GM18508 (cell line): ENCODE measurements around the gene PHKB.
"Not testable (repeated sequence)": the region's sequence is repeated elsewhere in the genome, so short reads cannot be mapped to it uniquely, and the experiment has no call there.

Experiments used
- ATAC-seq: cut with Tn5 transposase; IDR thresholded peaks from one replicate; pipeline ENCODE4 v1.9.1; 2021; ENCODE audit warnings: moderate number of reproducible peaks; ENCODE audit not compliant: insufficient read depth, unreplicated experiment

PHKB gene

DNA sequence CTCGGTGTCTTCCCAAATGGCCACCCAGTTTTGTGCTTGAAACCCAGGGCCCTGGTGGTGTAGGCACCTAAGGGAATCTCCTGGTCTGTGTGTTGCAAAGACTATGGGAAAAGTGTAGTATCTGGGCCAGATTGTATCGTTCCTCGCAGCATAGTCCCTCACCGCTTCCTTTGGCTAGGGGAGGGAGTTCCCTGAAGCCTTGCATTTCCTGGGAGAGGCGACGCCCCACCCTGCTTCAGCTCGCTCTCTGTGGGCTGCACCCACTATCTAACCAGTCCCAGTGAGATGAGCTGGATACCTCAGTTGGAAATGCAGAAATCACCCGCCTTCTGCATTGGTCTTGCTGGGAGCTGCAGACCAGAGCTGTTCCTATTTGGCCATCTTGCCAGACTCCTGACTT lies 93.5 kb downstream of the PHKB start:
- not testable (repeated sequence) for ATAC-seq

DNA sequence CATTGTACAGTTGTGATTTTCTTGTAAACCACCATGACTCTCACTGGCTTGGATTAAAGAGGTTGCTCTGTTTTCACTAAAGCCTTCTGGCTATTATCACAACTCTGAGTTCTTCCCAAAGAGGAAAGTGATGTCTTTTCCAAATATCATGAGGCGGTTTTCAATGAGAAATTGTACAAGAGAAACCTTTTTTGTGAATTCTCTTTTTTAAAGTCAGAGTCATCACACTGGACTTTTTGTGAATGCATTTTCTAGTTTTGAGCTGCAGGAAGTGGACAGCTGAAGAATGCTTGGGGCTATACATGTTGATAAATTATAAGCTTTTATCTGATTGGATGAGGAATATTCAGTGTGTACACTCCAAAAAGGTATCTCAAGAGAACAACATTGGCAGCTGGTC lies 100.2 kb downstream of the PHKB start:
- ATAC-seq: no peak

DNA sequence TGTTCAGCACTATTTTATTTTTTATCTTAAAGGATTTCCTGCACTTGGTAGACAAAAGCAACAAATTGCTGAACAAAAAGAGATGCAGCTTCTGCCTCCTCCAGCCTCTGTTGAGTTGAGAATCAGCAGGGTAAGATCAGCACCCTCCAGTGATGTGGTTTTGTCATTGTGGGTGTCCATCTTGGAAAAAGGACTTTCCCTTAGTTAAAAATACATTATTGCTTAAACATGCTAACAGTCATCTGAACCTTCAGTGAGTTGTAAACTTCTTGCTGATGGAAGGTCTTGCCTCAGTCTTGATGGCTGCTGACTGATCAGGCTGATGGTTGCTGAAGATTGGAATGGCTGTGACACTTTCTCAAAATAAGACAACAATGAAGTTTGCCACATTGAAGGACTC lies 101.2 kb downstream of the PHKB start:
- ATAC-seq: no peak

DNA sequence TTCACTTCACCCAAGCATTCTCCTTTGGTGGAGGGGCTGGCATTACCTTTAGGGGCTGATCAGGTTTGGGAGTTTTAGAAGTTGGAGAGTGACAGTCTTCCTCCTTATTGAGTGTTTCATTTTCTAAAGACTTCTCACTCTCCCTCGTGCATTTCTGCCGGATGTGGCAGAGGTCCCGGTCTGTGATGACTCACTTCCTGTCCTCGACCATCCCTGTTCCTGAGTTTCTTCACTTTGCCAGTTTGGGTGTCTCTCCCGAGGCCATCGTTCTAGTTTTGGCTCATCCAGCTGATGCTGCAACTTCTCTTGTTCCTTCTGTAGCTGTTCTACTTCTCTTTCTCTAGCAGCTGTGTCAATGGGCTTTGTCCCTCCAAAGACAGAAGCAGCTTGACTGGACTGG lies 104.3 kb downstream of the PHKB start:
- ATAC-seq: no peak

DNA sequence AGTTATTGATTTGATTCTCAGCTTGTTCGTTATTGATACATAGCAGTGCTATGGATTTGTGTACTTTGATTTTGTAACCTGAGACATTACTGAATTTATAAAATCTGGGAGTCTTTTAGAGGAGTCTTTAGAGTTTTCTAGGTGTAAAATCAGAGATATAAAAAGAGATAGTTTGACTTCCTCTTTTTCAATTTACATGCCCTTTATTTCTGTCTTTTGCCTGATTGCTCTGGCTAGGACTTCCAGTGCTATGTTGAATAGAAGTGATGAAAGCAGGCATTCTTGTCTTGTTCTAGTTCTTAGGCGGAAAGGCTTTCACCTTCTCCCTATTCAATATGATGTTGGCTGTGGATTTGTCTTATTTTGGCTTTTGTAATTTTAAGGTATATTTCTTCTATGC lies 106.2 kb downstream of the PHKB start:
- ATAC-seq: no peak

DNA sequence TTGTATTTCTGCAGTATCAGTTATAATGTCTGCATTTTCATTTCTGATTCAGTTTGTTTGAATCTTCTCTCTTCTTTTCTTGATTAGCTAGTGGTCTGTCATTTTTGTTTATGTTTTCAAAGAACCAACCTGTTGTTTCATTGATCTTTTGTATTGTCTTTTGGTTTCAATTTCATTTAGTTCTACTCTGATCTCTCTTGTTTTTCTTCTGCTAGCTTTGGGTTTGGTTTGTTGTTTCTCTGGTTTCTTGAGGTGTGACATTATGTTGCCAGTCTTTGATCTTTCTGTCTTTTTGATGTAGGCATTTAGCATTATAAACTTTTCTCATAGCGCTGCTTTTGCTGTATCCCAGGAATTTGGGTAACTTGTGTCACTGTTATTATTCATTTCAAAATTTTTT lies 107.2 kb downstream of the PHKB start:
- no peak for ATAC-seq

DNA sequence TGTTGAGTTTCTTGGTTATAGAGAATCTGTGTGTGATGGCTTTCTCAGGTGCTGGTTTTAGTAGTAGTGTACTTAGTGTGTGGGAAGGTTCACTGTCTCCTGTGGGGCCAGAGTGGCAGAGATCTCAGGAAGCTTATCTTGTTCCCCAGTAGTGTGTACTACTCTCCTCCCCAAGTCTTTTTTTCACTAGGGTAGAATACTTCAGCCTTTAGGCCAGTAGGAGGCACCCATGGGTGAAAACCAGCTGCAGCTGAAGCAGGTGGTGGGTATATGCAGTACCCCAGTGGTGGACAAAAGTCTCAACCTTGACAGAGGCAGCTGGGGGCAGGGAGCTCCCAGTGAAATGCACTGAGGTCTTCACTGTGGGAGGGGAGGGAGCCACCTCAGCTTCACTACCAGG lies 109.9 kb downstream of the PHKB start:
- ATAC-seq: no peak

DNA sequence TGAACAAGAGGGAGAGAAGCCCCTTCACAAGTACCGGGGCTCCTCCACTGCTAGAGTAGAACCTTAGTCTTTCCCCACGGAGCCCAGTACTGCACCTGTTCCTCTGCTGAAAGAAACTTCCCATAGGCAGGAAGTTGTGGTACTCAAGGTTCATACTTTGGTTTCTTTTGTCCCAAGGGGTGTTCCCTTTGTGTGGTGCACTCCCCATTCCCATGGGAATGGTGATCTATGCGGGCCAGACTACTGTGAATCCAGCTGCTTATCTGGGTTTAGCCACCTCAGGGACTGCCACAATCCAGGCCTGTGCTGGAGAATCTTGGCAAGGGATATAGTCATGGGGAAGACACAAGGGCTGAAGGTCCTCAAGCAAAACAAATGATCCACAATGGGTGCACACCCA lies 110.6 kb downstream of the PHKB start:
- no peak for ATAC-seq

DNA sequence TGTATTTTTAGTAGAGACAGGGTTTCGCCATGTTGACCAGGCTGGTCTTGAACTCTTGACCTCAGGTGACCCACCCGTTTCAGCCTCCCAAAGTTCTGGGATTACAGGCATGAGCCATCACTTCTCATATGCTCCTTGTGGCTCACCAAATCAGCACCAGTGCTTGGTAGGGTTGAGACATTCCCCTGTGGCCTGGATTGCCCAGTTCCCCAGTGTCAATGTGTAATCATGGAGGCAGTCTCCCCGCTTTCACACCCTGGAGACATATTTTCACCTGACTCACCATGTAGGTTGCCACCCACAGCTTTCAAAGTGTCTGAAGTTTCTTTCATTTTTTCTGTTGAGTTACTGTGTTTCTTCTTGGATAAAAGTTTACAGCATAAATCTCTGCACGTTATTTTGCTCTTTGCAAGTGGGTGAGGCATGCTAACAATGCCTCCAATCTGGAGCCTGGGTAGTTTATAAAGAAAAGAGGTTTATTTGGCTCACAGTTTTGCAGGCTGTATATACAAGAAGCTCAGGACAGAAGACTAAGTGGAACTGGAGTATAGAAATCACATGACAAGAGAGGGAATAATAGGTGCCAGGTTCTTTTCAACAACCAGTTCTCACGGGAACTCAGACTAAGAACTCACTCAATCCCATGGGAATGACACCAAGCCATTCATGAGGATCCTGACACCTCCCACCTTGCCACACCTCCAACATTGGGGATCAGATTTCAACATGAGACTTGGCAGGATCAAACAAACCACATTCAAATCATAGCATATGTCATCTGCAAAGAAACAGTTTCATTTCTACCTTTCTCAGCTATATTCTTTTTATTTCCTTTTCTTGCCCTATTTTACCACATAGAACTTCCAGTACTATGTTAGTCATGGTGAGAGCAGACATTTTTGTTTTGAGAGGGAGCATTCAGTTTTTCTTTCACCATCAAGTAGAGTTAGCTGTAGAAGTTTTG lies 113.2 kb downstream of the PHKB start:
- ATAC-seq: peak; percentile 60

DNA sequence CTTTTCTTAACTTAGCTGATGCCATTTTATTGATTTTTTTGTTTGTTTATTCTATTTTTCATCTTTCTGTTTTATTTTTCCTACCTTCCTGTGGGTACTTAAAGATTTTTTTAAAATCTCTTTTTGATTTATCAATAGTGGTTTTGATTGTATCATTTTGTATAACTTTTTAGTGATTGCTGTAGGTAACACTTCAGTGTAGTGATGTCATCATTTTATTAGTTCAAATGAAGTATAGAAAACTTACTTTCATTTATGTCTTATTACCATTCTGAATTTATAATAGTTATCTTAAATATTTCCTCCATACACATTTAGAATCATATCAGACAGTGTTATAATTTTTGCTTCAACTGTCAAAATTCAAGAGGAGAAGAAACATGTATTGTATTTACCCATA lies 115.9 kb downstream of the PHKB start:
- no peak for ATAC-seq

DNA sequence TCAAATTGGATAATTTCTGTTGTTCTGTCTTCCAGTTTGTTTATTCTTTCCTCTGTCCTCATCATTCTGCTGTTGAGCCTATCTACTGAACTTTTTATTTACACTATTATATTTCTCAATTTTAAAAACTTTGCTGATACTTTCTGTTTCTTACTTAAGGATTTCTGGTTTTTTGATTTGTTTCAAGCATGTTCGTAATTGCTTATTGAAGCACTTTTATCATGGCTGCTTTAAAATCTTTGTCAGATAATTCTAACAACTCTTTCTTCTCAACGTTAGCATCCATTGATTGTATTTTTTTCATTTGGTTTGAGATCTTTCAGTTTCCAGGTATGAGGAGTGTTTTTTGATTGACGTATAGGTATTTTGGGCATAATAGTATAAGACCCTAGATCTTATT lies 116.9 kb downstream of the PHKB start:
- ATAC-seq: no peak

DNA sequence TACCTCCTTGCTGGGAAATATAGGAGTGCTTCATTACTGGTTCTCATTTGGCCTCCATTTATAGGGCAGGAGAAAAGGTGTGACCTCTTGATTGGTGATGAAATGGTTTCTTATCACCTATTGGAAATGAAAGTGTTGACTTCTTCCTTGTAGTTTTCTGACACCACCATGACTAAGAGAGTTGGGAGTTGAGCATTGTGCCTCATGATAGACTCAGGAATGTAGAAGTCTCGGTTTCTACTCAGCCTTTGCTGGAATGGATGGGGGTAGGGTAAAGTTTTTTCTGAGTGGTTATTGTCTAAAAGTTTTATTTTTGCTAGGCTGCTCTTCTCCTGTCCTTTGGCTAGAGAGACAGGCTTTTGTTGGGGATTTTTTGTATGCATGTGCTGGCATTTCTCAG lies 117.4 kb downstream of the PHKB start:
- no peak for ATAC-seq

DNA sequence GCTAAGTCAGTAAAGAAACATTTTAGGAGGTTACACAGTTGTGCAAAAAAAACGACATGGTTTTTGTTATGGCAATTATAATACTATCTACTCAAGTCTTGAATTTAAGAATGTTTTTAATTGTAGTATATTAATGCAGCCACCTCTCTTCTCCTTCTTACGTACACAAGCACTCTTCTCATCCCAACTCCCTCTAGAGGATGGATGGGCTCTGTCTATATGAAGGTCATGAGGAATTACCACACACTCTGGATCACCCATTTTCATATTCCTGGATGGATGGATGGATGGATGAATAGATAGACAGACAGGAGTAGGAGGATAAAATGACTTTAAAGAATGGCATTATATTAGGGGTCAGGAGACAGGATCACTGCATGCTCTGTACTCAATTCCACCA lies 120.0 kb downstream of the PHKB start:
- ATAC-seq: no peak

DNA sequence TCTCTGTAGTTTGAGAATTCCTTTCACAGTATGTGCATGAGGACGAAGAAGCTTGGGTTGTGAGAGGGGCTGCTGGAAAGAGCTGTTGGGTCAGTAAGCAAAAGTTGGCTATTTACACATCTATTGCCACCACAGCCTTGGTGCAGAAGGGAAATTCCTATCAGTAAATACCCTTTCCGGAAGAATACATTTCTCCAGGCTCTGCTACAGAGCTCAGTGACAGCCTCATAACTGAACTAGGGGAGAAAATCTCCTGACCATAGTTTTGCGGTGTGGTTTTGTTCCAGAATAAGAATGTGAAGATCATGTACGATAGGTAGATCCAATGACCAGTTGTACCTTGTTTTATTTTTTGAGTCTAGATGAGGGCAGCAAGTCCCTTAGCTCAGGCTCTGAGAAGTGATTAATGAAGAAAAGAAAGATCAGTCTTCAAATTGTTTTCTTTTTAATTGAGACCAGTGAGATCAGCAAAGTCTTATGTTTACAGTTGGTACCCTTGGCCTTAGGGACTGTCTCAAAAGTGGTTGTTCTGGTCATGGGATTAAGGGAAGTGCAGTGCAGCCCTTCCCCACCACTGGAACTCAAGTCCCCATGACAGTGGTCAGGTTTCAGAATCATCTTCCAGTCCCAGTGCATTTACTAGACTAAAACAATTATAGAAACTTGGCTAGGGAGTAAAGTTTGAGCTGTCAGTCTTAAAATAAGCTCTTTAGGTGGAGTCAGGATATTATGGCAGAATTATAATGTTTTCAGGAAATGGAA lies 123.5 kb downstream of the PHKB start:
- no peak for ATAC-seq

DNA sequence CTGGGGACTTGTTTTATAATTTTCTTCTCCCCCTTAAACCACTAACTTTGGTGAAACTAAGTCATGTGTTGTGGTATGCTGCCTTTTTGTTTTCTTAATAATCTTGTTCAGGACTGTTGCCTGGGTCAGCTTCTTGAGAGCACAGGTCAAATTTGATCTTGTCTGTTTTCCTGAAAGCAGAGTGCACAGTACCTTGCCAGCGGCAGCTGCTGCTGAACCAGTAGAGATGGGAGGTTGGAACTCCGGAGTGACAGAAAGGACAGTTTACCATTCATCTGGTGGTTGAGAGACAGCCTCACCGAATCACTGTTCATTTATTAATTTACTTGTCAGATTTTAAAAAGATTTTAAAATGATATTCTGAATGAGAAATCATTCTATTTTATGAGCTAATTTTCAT lies 125.0 kb downstream of the PHKB start:
- no peak for ATAC-seq

DNA sequence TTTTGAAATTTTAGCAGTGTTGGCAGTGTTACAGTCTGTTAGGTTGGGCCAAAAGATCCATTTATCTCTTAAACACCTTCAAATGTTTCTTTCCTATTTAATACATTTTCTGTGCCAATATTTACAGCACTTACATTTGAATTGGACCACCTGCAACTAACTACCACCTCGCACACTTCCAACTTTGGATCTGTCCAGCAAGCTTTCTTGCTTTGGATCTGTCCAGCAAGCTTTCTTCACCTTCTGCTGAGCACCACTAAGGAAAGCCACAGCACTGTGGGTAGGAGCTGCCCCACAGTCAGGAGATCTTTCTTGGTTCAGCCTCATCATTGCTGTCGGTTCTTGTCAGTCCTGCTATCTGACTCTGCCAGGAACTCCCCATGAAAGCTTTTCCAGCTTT lies 129.3 kb downstream of the PHKB start:
- ATAC-seq: no peak

DNA sequence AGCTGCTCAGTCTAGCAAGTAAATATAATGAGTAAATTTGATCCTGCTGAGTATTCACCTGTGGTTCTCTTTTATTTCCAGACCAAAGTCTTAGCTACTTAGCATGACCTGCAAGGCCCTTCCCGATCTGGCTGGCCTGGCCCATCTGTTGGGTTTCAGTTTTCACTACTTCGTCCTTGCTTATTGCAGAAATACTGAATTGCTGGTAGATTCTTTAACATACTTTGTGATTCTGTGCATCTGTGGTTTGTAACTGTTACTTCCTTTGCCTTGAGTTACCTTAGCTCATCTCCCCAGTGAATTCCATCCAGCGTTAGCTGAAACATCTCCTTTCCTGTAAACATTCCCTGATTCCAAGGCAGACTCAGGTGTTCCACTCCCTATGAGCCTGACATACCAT lies 131.1 kb downstream of the PHKB start:
- ATAC-seq: no peak

DNA sequence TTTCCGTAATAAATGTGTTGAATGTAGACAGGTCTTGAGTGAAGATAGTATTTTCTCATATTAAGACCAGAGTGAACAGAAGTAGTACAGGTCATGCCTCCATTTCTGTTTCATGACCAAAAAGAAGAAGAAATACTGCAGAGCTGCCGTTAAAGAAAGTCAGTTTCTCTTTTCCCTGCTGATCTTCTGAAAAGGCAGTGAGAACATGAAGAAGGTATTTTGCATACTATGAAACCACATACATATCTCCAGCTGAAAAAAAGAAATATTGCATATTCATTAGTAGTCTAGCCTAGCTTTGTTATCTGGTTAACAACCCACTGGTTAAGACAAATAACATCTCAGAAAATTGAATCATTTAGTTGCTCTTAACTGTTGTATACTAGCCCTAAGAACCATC lies 138.4 kb downstream of the PHKB start:
- ATAC-seq: peak; percentile 60

DNA sequence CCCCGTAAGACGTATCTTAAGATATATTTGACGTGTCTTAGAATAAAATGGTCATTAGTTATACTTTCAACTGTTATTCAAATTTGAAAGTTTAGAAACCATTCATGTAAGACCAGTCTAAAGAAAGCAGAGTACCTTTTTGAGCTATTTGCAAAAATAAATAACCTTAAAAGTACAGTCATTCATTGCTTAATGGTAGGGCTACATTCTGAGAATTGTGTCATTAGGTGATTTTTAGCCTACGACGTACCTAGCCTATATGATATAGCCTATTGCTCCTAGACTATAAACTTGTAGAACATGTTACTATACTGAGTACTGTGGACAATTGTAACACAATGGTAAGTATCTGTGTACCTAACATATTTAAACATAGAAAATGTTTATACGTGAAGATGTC lies 139.2 kb downstream of the PHKB start:
- ATAC-seq: no peak

DNA sequence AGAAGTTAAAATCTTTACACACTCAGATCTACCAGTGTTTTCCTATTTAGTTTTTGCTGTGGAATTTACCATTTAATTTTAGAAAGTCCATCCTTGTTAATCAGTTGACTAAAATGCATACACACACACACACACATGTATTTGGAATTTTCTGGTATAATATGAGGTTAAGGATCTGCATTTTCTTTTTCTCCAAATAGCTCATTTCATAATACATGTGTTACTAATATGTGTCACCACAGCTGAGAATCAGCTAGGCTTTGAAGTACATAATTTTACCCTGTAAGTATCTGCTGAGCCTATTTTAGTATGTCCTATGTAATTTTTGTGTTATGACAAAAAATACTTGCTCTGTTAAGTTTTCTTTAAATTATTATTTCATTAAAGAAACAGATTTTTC lies 143.2 kb downstream of the PHKB start:
- no peak for ATAC-seq

DNA sequence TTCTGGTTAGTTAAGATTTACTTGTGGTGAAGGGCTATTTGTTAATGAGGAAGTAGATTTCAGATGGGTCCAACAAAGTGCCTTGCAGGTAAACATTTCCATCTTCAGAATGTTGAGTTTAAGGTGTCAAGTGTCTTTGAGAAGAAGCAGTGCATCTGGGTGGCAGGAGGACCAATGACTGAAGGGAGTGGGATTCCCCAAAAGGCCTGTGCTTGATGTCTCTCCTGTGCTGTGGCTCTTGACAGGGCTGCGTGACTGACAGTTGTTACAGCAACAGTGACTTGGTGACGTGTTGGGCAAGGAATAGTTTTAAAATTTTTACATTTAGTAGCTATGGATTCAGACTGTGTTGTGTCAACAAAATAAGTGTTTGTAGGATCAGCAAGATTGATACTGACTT lies 149.9 kb downstream of the PHKB start:
- no peak for ATAC-seq
